Measurements from ENCODE around the gene SNAP29.
"Not testable (repeated sequence)": the region's sequence is repeated elsewhere in the genome, so short reads cannot be mapped to it uniquely, and the experiment has no call there.

SNAP29 gene

DNA sequence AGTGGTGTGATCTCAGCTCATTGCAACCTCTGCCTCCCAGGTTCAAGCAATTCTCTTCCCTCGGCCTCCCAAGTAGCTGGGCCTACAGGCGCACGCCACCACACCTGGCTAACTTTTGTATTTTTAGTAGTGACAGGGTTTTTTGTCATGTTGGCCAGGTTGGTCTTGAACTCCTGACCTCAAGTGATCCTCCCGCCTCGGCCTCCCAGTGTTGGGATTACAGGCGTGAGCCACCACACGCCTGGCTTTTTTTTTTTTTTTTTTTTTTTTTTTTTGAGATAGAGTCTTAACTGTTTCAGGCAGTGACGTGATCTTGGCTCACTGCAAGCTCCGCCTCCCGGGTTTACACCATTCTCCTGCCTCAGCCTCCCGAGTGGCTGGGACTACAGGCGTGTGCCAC lies 71.6 kb downstream of the SNAP29 start:
- DNase-seq (ENCODE audit: low spot score): not testable (repeated sequence)

DNA sequence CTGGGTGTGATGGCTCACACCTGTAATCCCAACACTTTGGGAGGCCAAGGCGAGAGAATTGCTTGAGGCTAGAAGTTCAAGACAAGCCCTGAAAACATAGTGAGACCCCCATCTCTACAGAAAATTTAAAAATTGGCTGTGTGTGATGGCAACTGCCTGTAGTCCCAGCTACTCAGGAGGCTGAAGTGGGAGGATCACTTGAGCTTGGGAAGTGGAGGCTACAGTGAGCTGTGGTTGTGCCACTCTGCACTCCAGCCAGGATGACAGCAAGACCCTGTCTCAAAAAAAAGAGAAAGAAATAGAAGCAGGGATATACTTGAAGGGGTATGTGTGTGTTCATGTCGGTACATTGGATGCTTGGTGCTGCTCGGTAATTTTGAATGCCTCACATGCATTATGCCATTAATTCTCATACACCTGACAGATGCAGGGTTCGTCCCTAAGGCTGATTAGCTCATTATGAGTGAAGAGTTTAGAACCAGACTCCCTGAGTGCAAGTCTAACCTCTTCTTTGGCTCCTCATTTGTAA lies 72.4 kb downstream of the SNAP29 start:
- DNase-seq (ENCODE audit: low spot score): no peak

DNA sequence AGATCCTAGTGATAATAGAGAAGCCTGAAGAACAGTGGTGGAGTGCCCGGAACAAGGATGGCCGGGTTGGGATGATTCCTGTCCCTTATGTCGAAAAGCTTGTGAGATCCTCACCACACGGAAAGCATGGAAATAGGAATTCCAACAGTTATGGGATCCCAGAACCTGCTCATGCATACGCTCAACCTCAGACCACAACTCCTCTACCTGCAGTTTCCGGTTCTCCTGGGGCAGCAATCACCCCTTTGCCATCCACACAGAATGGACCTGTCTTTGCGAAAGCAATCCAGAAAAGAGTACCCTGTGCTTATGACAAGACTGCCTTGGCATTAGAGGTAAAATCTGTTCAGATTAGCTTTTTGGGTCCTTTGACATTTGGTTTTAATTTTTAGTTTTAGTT lies 75.1 kb downstream of the SNAP29 start:
- DNase-seq (ENCODE audit: low spot score): no peak

DNA sequence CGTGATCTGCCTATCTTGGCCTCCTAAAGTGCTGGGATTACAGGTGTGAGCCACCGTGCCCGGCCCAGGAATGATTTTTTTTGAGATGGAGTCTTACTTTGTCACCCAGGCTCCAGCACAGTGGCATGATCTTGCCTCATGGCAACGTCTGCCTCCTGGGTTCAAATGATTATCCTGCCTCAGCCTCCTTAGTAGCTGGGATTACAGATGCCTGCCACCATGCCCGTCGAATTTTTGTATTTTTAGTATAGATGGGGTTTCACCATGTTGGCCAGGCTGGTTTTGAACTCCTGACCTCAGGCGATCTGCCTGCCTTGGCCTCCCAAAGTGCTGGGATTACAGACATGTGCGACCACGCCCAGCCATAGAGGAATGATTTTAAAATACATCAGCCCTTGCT lies 76.2 kb downstream of the SNAP29 start:
- not testable (repeated sequence) for DNase-seq (ENCODE audit: low spot score)

DNA sequence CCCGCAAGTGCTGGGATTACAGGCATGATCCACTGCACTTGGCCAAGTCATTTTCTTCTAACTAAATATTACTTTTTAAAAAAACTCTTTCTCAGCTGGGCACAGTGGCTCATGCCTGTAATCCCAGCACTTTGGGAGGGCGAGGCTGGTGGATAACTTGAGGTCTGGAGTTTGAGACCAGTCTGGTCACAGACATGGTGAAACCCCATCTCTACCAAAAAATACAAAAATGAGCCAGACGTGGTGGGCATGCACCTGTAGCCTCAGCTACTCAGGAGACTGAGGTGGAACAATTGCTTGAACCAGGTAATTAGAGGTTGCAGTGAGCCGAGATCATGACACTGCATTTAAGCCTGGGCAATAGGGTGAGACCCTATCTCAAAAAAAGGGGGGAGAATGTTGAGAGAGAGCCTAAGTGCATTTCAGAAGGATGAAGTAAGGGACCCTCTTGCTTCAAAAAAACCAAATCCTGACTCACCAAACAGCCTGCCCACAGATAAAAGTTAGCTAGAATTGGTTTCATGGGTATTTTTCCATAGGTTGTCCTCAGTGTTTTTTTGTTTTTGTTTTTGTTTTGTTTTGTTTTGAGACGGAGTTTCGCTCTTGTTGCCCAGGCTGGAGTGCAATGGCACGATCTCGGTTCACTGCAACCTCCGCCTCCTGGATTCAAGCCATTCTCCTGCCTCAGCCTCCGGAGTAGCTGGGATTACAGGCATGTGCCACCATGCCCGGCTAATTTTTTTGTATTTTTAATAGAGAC lies 77.2 kb downstream of the SNAP29 start:
- not testable (repeated sequence) for DNase-seq (ENCODE audit: low spot score)

DNA sequence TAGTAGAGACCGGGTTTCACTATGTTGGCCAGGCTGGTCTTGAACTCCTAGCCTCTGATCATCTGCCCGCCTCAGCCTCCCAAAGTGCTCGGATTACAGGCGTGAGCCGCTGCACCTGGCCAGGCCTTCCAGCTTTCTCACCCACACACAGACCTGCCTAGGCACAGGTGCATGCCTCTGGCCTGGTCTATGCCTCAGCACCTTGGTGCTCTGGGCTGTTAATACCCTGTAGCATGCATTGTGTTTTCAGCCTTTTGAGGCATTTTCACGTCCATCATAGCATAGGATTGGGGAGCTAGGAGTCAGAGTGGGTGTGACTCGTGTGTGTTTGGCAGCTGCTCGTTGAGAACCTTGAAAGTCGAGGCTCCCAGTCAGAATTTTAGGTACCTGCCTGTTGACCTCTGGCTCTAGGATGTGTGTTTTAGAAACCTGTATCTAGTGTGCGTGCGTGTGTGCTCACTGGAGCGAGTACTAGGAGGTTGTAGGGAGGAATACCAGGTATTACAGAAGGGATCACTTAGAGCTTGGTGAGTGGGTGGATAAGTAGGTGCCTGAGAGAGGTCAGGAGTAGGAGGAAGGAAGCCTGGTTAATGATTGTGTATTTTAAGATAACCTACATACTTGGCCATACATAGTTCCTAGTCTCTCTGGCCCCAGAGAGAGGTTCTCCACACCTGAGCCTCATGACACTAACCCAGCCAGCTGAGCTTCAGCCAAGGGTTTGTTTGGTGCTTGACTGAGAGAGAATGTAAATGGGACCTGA lies 78.4 kb downstream of the SNAP29 start:
- DNase-seq (ENCODE audit: low spot score): no peak

DNA sequence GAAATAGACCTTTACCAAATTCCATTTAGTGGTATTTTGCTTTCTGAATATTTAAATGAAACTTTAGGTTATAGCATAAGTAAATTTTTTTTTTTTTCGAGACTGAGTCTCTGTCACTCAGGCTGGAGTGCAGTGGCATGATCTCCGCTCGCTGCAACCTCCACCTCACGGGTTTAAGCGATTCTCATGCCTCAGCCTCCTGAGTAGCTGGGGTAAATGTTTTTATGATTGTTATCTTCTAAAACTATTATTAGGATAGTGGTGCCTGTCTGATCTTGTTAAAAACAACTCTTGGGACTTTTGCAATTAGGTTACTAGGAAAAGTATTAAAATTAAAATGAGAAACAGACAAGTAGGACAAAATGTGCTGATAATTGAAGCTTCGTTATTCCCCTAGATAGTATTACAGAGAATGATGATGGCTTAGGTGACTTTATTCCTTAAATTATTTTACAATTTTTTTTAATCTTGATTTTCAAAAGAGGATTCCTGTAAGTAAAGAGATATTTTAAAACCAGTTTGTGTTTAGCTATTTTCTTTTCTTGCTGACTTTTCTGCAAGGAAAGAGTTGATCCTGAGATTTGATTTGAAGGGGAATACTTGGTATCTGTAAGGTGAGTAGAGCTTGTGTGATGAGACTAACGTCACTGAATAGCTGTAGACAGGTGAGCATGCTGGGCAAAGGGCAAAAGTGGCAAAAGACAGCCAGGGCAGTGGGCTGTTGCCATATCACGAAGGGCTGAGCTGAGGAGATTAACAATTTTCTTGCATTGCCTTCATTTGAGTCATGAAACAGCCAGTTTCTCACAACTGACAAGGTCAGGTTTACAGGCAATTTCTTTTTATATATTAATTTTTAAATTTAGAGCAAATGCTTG lies 79.2 kb downstream of the SNAP29 start:
- no peak for DNase-seq (ENCODE audit: low spot score)

DNA sequence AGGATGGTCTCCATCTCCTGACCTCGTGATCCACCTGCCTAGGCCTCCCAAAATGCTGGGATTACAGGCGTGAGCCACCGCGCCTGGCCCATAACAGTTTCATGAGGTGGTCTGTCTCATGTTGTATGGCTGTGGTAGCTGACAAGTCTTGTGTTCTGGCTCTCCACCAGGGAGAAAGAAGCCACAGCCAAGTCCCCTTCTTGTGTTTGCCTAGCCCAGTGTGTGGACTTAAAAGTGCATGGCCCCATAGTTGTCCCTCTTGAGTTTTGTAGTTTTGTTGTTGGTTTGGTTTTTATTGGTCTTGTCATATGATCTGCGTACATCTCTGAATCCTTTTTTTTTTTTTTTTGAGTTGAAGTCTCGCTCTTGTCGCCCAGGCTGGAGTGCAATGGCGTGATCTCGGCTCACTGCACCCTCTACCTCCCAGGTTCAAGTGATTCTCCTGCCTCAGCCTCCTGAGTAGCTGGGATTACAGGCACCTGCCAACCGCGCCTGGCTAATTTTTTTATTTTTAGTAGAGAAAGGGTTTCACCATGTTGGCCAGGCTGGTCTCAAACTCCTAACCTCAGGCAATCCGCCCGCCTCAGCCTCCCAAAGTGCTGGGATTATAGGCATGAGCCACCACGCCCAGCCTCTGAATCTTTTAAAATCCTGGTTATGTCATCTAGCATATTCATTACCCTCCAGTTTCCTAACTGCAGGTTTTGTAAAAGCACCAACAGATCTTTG lies 80.8 kb downstream of the SNAP29 start:
- DNase-seq (ENCODE audit: low spot score): not testable (repeated sequence)

DNA sequence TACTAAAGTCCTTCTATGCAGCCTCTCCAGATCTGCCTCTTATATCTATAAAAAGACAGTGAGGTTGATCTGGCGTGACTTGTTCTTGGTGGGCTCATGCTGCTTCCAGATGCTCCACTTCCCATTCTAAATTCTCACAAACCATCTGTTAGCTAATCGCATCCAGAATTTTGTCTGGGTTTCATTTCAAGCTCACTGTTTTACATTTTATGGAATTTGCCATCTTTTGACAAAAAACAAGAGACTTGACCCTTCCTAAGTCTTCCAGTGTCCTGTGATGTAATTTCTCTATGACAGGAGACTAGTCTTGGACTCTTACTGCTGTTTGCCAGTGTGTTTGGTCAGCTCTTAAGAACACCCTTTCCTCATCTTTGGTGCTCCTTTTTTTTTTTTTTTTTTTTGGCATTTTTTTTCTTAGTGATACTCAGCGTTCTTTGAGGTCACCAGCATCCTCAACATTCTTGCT lies 81.4 kb downstream of the SNAP29 start:
- no peak for DNase-seq (ENCODE audit: low spot score)

All from CD4-positive, alpha-beta T cell treated with Interleukin-2 at 100 ng/mL for 4 hours (primary cell).